ENCODE measurements around the gene COG8.

GRCh38 chr16:69376393-69377059, 37.2 kb upstream of the COG8 start:
- no peak for TF ChIP-seq CTCF (IDR thresholded peaks at IDR 0.05; ENCODE audit: low read depth, low read length, poor library complexity, severe bottlenecking)
- TF ChIP-seq EZH2phosphoT487 (IDR thresholded peaks at IDR 0.05; ENCODE audit: borderline replicate concordance, low read length): no peak

Measured in DOHH2 (cell line).